CD4-positive, alpha-beta T cell treated with Interleukin-1 beta for 1 hour (primary cell): ENCODE data around the gene IL4I1.
A peak's percentile ranks its signal among the peaks of the same experiment; 100 is the strongest.

Experiments used
- DNase-seq, 2 donors: peaks; one replicate each; pipeline ENCODE4 v3.0.0-alpha.2; 2020 to 2022

Gene IL4I1

GRCh38 chr19:49924004-49924880, 27.6 kb upstream of the IL4I1 start:
- no peak for DNase-seq

DNA sequence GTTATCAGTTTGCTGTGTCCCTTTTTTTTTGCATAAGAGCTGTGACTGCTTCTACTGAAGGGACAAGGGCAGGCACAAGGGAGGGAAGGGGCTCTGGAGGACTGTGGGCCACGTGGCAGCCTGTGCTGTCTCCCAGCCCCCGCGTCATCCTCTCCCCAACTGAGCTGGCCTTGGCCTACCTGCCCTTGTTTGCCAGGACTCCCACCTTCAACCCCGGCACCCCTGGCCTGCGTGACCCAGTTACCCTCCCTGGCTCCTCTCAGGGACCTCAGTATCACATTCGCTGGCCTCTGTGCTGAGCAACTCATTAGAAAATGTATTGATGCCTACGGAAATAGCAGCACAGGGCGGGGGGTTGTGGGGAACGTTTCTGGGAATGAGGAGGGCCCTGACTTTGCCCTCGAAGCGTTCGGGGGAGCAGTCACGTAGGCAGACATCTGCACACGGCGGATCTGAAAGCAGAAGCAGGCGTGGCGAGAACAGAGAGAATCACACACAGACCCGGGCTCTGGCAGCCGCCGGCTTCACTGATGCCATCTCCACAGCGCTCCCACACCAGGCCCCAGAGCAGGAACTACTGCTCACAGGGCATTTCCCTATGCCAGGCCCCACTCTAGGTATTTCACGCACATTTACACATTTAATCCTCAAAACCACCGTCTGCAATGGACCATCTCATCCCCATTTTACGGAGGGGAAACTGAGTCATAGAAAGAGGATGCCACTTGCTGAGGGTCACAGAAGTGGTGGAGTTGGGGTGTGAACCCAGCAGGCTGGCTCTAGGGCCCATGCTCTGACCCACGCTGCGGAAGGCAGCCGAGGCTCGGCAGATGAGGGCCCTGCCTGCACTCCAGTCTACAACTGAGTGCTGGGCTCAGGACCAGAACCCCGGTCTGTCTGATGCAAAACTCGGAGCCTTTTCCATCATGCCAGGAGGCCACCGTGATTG, 26.6 kb upstream of the IL4I1 start:
- peak in 1 of 2 donors; percentile 18 for DNase-seq

- no peak for DNase-seq
Measured at GRCh38 chr19:49921871-49922795, 25.4 kb upstream of the IL4I1 start.

DNA sequence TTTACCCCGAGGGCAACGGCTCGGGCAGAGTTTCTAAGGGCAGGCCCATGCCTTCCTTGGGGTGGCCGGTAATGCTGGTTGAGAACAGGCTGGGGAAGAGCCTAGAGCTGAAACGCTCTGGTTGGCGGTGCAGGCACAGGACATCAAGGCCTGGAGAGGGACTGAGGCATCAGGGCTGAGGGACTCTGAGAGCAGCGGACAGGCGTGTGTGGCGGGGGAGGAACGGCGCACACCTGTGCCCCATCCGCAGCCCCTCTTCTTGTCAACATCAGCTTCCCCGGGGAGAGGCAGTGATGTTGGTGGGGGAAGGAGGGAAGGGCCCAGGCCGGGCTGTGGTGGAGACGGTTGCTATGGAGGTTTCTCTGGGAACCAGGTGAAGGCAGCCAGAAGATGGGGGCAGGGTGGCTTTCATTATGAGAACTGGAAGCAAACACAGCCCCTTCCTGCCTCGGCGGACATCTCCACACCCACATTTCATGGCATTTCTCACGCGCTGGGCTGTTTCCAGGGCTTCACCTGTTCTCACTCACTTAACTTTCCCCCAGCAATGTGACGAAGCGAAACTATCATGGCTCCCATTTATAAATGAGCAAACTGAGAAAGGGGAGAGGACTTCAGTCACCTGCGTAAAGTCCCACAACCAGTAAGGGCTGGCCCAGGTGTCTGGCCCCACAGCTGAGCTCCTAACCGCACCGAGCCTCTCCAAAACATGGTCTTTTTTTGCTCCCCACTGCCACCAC, 24.1 kb upstream of the IL4I1 start:
- no peak for DNase-seq

DNA sequence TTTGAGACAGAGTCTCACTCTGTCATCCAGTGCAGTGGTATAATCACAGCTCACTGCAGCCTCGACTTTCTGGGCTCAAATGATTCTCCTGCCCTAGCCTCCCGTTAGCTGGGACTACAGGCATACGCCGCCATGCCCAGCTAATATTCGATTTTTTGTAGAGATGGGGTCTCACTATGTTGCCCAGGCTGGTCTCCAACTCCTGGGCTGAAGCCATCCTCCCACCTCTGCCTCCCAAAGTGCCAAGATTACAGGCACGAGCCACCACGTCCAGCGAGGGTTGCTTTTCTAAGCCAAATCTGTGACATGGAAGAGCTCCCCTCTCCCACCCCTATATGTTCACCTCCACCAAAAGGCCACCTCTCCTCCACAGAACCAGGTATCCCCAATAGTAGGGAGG, 21.4 kb upstream of the IL4I1 start:
- no peak for DNase-seq

- peak in 1 of 2 donors; percentile 16 for DNase-seq
Measured at GRCh38 chr19:49916839-49917733, 20.4 kb upstream of the IL4I1 start.

DNA sequence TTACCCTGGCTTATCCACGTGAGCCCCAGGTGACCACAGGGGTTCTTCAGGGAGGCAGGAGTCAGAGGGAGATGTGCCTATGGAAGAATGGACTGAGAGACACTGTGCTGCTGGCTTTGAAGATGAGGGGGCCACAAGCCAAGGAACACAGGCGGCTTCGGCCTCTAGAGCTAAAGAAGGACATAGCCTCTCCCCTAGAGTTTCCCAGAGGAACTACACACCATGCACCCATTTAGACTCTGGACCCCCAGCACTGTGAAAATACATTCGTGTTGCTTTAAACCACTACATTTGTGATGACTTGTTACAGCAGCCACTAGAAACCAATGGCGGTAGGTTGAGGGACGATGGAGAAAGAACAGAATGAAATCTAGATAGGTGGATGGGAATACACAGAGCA, 18.6 kb upstream of the IL4I1 start:
- no peak for DNase-seq

- DNase-seq = no peak
Measured at GRCh38 chr19:49913720-49914119, 17.0 kb upstream of the IL4I1 start.

- no peak for DNase-seq
Measured at GRCh38 chr19:49912965-49913685, 16.4 kb upstream of the IL4I1 start.

- peak; percentile 41 to 58 for DNase-seq
Measured at GRCh38 chr19:49911381-49912145, 14.9 kb upstream of the IL4I1 start.

DNA sequence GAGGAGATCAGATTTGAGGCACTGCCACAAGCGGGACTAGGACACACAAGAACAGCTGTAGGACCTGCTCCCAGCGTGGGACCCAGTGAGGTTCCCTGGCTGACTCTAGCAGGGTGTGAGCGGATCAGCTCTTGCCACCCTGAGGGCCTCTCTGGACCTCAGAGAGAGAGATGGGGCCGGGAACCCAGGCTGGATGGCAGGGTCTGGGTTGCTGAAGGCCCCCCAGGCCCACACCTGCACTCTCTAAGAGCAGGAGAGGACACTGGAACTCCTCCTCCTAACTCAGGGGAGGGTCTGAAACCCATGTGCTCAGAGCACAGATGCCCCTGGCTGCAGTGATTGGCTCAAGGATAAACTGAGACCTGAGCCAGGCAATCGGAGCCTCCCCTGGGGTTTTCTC, 13.5 kb upstream of the IL4I1 start:
- DNase-seq = no peak

DNA sequence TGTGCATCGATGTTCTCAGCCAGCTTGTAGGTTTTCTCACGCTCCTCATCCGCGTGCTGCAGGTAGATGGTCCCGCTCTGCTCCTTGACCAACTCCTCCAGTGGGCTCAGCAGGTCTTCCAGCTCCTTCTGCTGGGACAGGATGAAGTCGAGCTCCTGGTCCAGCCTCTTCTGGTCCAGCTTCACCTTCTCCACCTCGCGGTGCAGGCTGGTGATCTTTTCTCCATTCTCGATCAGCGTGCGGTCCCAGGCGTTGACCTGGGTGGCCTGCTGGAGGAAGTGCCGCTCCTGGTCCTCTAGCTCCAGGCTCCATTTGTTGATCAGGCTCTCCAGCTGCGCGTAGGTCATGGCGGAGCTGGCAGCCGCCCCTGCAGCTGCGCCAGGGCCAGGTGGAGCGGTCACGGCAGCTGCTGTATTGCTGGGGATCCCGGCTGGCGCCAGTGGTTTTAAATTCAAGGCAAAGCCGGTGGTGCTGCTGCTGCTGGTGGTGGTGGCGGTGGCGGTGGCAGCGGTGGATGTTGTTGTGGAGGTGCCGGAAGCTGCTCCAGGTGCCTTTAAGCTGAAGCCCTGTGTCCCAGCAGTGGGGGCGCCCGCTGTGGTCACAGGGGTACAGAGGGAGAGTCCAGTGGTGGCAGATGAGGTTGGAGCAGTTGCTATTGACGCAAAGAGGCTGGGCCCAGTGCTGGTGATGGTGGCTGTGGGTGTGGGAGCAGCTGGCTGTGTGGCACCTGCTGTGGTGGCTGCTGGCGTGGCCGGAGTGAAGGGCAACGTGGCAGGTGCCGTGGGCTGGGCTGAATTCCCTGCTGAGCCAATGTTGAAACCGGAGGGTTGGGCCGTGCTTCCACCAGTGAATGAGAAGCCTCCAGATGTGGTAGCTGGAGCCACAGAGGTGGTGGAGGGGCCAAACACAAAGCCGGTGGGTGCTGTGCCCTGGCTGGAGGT, 12.1 kb upstream of the IL4I1 start:
- DNase-seq = no peak

- DNase-seq = peak in 1 of 2 donors; percentile 33
Measured at GRCh38 chr19:49907745-49908446, 11.2 kb upstream of the IL4I1 start.

GRCh38 chr19:49906879-49907564, 10.3 kb upstream of the IL4I1 start:
- DNase-seq = no peak

GRCh38 chr19:49904136-49904535, 7.4 kb upstream of the IL4I1 start:
- no peak for DNase-seq

DNA sequence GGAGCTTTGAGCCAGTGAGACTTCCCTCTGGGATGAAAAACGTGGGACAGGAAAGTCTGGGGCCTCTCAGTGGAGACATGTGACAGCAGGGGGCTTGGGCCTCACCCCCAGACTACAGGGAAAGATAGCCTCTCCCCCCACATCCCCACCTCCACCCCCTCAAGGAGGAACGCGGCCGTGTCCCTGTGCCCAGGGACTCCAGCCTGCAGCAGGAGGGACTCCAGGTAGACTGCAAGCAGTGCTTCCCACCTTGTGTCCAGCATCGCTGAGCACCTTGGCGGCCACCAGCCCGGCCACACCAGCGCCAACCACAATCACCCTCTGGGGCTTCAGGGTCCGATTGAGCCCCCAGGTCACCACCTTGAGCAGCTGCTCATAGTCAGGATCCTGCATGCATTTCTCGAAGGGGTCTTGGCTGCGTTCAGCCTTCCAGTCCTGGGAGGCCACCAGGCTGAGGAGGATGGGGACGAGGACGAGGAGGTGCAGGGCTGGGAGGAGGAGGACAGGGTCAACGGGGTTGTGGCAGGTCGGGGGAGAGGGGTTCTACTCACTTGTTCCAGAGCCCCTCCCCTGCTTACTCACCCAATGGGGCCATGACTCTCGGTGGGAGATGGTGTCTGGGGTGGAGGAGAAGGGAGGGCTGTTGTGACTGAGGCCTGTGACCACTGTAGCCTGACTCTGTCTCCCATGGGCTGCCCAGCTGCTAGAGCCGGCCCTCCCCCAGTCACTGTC, 955 bp downstream of the IL4I1 start:
- DNase-seq = no peak
